Cardiac septum (tissue), 1 donor: Measurements from ENCODE around the gene PAMR1. TPM values are rescaled to one million over a fixed set of nuclear protein-coding genes. Genes with fewer than 3 reads are reported as not detected.

Source experiments
- DNase-seq: peaks from one replicate; pipeline ENCODE4 v3.0.0-alpha.2; 2020; ENCODE audit warnings: low spot score
- intact Hi-C: fragments of 100-400 bp; cut with DNase I; formaldehyde crosslinking; loops from one replicate; pipeline ENCODE4 v1.14.0; 2022
- total RNA-seq: library from RNA; stranded (reverse); fragmentation: NEBNext Ultra II Directional; extraction: Animal tissue kit (Norgen Biotek cat#: 25700); gene quantifications from one replicate; pipeline ENCODE4 v1.2.1, GENCODE V29; 2021
- donor health status: DM: no; HTN: no; CAD: no.

PAMR1 gene
- total RNA-seq, 1 donor from 2014 or later = 4.5 TPM

- DNase-seq = no peak
- intact Hi-C loops = no loop called here
These were observed 106.9 kb downstream of the PAMR1 start for GRCh38 chr11:35418282-35419183.

- intact Hi-C loops = no loop called here
- DNase-seq = no peak
These were observed 109.9 kb downstream of the PAMR1 start for GRCh38 chr11:35415487-35415886.

DNA sequence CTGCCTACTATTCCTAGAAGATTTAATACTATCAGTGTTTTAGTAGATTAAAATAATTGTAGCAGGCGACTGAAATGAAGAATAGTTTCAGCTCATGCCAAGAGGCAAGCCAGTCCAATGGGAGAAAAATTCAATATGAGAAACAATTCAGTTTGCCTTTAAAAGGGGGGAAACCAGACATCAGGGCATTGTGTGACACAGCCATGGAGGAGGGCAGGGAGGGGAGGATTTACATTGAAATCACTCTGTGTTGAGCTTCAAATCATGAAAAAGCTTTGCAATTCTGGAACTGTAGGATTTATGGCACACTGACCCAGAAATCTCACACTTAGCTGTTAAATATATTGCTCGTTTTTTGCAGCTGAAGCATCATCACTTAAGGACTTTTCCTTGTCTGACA, 110.6 kb downstream of the PAMR1 start:
- intact Hi-C loops = no loop called here
- DNase-seq = no peak

GRCh38 chr11:35414311-35414710, 111.1 kb downstream of the PAMR1 start:
- intact Hi-C loops = no loop called here
- no peak for DNase-seq

DNA sequence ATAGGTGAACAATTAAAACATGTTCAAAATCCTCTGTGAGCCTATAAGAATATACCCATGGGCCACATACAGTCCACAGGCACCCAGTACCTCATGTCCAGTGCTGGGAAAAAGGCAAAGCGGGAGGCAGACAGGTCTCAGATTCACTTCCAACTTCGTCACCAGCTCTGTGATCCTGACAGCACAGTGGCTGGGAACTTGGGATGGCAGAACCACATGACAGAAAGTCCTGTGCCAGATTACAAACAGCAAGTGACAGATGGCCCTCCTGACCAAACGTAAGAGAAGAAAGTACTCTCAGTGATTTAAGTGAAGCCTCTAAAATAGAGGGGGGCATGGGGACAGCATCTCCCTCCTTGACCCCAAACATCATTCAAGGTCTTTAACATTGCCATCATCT, 111.8 kb downstream of the PAMR1 start:
- DNase-seq = no peak
- intact Hi-C loops = no loop called here

- intact Hi-C loops = no loop called here
These were observed 113.1 kb downstream of the PAMR1 start for GRCh38 chr11:35412285-35412684.

GRCh38 chr11:35407041-35407440, 118.4 kb downstream of the PAMR1 start:
- no peak for DNase-seq
- intact Hi-C loops = no loop called here

More at GRCh38 chr11:35412285-35412684, 113.1 kb downstream of the PAMR1 start:
- no peak for DNase-seq

DNA sequence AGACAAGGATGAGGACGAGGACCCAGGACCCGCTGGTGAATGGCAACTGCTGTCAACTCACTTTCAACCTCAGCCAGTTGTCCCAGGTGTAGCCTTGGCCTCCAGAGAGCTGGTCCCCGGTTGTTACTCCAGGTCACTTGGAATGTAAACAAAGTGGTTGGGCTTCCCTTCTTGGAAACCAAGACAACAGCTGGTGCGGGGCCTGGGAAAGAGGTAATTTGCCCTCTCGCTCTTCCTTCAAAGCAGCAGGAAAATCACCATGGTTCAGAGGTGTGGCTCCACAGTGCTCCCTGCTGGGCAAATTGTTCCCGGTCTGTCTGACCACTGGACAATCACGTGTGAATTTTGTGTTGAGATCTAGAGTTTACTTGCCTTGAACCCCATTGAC, 121.0 kb downstream of the PAMR1 start:
- intact Hi-C loops = loop anchor here (5.0 kb wide), 1 partner anchor 817 kb away; no protein-coding TSS in a partner anchor
- no peak for DNase-seq

- DNase-seq = no peak
- intact Hi-C loops = loop anchor here (5.0 kb wide), 1 partner anchor 817 kb away; no protein-coding TSS in a partner anchor
These were observed 121.5 kb downstream of the PAMR1 start for GRCh38 chr11:35403765-35404387.

GRCh38 chr11:35402751-35403660, 122.4 kb downstream of the PAMR1 start:
- DNase-seq = no peak
- intact Hi-C loops = loop anchor here (5.0 kb wide), 1 partner anchor 816 kb away; no protein-coding TSS in a partner anchor

- intact Hi-C loops = no loop called here
- DNase-seq = no peak
These were observed 126.5 kb downstream of the PAMR1 start for GRCh38 chr11:35398881-35399280.

GRCh38 chr11:35394941-35395340, 130.5 kb downstream of the PAMR1 start:
- intact Hi-C loops = loop anchor here (5.0 kb wide), 2 partner anchors 88 to 398 kb away; no protein-coding TSS in a partner anchor
- DNase-seq = no peak

- DNase-seq = no peak
- intact Hi-C loops = loop anchor here (2.0 to 5.0 kb wide), 3 partner anchors 86 to 466 kb away; no protein-coding TSS in a partner anchor
These were observed 132.3 kb downstream of the PAMR1 start for GRCh38 chr11:35393098-35393497.

- intact Hi-C loops = loop anchor here (2.0 to 5.0 kb wide), 3 partner anchors 85 to 465 kb away; no protein-coding TSS in a partner anchor
- peak; percentile 91 for DNase-seq
These were observed 133.3 kb downstream of the PAMR1 start for GRCh38 chr11:35391922-35392688.

GRCh38 chr11:35390737-35391682, 134.4 kb downstream of the PAMR1 start:
- intact Hi-C loops = loop anchor here (5.0 kb wide), 2 partner anchors 84 to 394 kb away; no protein-coding TSS in a partner anchor
- DNase-seq = no peak

DNA sequence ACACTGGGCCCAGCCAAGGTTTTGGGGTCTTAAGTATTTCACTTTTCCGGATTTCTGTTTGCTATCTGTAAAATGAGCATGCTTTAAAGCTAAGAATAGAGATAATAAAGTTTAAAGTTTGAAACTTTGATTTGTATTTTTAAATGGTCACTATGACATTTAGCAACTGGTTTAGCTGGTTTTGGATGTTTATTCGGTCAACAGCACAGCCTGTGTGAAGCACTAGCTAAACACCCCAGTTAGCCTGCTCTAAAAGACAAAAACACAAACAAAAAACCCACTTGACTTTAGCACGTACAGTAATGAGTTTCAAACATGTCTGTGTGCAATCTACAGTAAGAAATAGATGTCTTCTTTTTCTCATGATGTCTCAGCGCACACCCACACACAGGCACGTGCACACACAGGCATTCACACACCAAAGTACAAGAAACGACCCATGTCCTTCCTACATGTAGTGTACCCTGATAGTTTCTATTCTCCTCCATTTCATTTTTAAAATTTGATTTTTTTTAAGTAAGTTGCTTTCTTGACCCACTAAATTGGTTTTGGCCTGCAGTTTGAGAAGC, 135.4 kb downstream of the PAMR1 start:
- DNase-seq = no peak
- intact Hi-C loops = loop anchor here (5.0 to 10.0 kb wide), 3 partner anchors 83 to 393 kb away; no protein-coding TSS in a partner anchor

- intact Hi-C loops = loop anchor here (10.0 kb wide), 1 partner anchor 154 kb away; no protein-coding TSS in a partner anchor
- no peak for DNase-seq
These were observed 136.3 kb downstream of the PAMR1 start for GRCh38 chr11:35389112-35389511.
